Measurements from ENCODE around the gene ASTE1.

ASTE1 gene
- total RNA-seq = 14.7 to 32.5 (median 23.0) reads per million in 3 experiments

- DNase-seq = peak; percentile 94
These were observed at the start of gene ASTE1, which contains the start of gene NEK11 for GRCh38 chr3:131026321-131027151. Gene ASTE1, minus strand, starts transcription at chr3:131026825. Its CDS starts 1,519 bp downstream, at chr3:131025306. Gene NEK11, plus strand, starts transcription at chr3:131026877. Its CDS starts 2,832 bp downstream, at chr3:131029709.

- DNase-seq = no peak
These were observed 49.2 kb upstream of the ASTE1 start for GRCh38 chr3:131075632-131076328.

GRCh38 chr3:131072845-131073244 is 46.2 kb upstream of the ASTE1 start:
- no peak for DNase-seq

GRCh38 chr3:131072099-131072559 is 45.5 kb upstream of the ASTE1 start:
- no peak for DNase-seq

- no peak for DNase-seq
These were observed 41.4 kb upstream of the ASTE1 start for GRCh38 chr3:131067983-131068382.

- no peak for DNase-seq
These were observed 26.6 kb upstream of the ASTE1 start for GRCh38 chr3:131053043-131053859.

- no peak for DNase-seq
These were observed 23.4 kb upstream of the ASTE1 start for GRCh38 chr3:131050001-131050400.

GRCh38 chr3:131048030-131048429 is 21.4 kb upstream of the ASTE1 start:
- DNase-seq = no peak

GRCh38 chr3:131047582-131047981 is 21.0 kb upstream of the ASTE1 start:
- DNase-seq = no peak

GRCh38 chr3:131042271-131042985 is 15.8 kb upstream of the ASTE1 start:
- peak; percentile 46 for DNase-seq

GRCh38 chr3:131038326-131038725 is 11.7 kb upstream of the ASTE1 start:
- DNase-seq = no peak

GRCh38 chr3:131036986-131037385 is 10.4 kb upstream of the ASTE1 start:
- no peak for DNase-seq

- no peak for DNase-seq
These were observed 9.7 kb upstream of the ASTE1 start for GRCh38 chr3:131036200-131036816.

GRCh38 chr3:131033480-131034080 is 7.0 kb upstream of the ASTE1 start:
- peak; percentile 43 for DNase-seq

- no peak for DNase-seq
These were observed 5.0 kb upstream of the ASTE1 start for GRCh38 chr3:131031660-131032059.

GRCh38 chr3:131028844-131029243 is 2.2 kb upstream of the ASTE1 start:
- no peak for DNase-seq

- DNase-seq = no peak
These were observed 1.1 kb downstream of the ASTE1 start for GRCh38 chr3:131025539-131025938.

GRCh38 chr3:131020122-131020693 is 6.4 kb downstream of the ASTE1 start:
- no peak for DNase-seq

- DNase-seq = no peak
These were observed 7.7 kb downstream of the ASTE1 start for GRCh38 chr3:131018970-131019369.

- DNase-seq = no peak
These were observed 16.9 kb downstream of the ASTE1 start for GRCh38 chr3:131009698-131010097.

- no peak for DNase-seq
These were observed 18.3 kb downstream of the ASTE1 start for GRCh38 chr3:131008326-131008725.

All from central memory CD4-positive, alpha-beta T cell (primary cell).